HG03354 (cell line): Measurements from ENCODE around the gene JAK3.

Source experiments
- ATAC-seq: cut with Tn5 transposase; IDR thresholded peaks from one replicate; pipeline ENCODE4 v1.9.1; 2021; ENCODE audit warnings: mild to moderate bottlenecking; ENCODE audit not compliant: unreplicated experiment, poor library complexity, severe bottlenecking

The JAK3 gene

GRCh38 chr19:17866964-17867486 lies 19.2 kb upstream of the JAK3 start:
- no peak for ATAC-seq

- no peak for ATAC-seq
Measured at GRCh38 chr19:17866312-17866963, 18.7 kb upstream of the JAK3 start.

- no peak for ATAC-seq
Measured at GRCh38 chr19:17865364-17866311, 17.9 kb upstream of the JAK3 start.

- no peak for ATAC-seq
Measured at GRCh38 chr19:17863520-17864182, 15.9 kb upstream of the JAK3 start.

- no peak for ATAC-seq
Measured at GRCh38 chr19:17862711-17863519, 15.1 kb upstream of the JAK3 start.

GRCh38 chr19:17861542-17862402 lies 14.0 kb upstream of the JAK3 start:
- no peak for ATAC-seq

GRCh38 chr19:17860993-17861360 lies 13.2 kb upstream of the JAK3 start:
- no peak for ATAC-seq

GRCh38 chr19:17860331-17860992 lies 12.7 kb upstream of the JAK3 start:
- ATAC-seq, result no peak

- peak; percentile 92 for ATAC-seq
Measured at GRCh38 chr19:17859533-17860330, 11.9 kb upstream of the JAK3 start, which contains the start of gene RPL18A. RPL18A (plus strand) TSS chr19:17859910; CDS start chr19:17859957, 47 bp downstream.

- peak; percentile 33 for ATAC-seq
Measured at GRCh38 chr19:17855280-17856152, 7.7 kb upstream of the JAK3 start.

GRCh38 chr19:17854061-17854460 lies 6.3 kb upstream of the JAK3 start:
- no peak for ATAC-seq

GRCh38 chr19:17848595-17849292 lies 962 bp upstream of the JAK3 start:
- ATAC-seq, result no peak

GRCh38 chr19:17846146-17846545 lies 1.6 kb downstream of the JAK3 start:
- ATAC-seq, result no peak

GRCh38 chr19:17843908-17844490 lies 3.8 kb downstream of the JAK3 start:
- ATAC-seq, result no peak

GRCh38 chr19:17843292-17843827 lies 4.4 kb downstream of the JAK3 start:
- no peak for ATAC-seq
